Activated CD8-positive, alpha-beta T cell treated with anti-CD3 and anti-CD28 coated beads, Interleukin-2, amount 10 ng/mL, durations not matched to agents 7 days and 5 days (primary cell): ENCODE measurements around the gene PRDX4. TPM values are rescaled to one million over a fixed set of nuclear protein-coding genes. Genes with fewer than 3 reads are reported as not detected.

ENCODE experiments used
- ATAC-seq: fragments of 150-1000 bp; cut with Tn5 transposase; one replicate; pipeline ENCODE4 v1.10.0; 2021; ENCODE audit warnings: moderate library complexity
- CTCF ChIA-PET: fragments of 350-600 bp; sonication (Branson Sonifier 250); formaldehyde crosslinking; loops from one replicate; lab custom pipeline; 2021; ENCODE audit warnings: antibody characterized with exemption; lab: Charles Lee
- POLR2A ChIA-PET: fragments of 350-600 bp; sonication (Branson Sonifier 250); formaldehyde crosslinking; loops from one replicate; lab custom pipeline; 2021; ENCODE audit warnings: antibody characterized with exemption; lab: Charles Lee
- DNase-seq: peaks from one replicate; pipeline ENCODE4 v3.0.0-alpha.2; 2020
- H3K27ac Mint-ChIP-seq: one replicate; pipeline ENCODE4 v1.8.0; 2021; ENCODE audit warnings: mild to moderate bottlenecking, mixed read lengths
- H3K27me3 Mint-ChIP-seq: one replicate; pipeline ENCODE4 v1.8.0; 2021; ENCODE audit warnings: low read depth, mixed read lengths
- H3K36me3 Mint-ChIP-seq: one replicate; pipeline ENCODE4 v1.8.0; 2021; ENCODE audit warnings: low read depth, mixed read lengths
- H3K4me1 Mint-ChIP-seq: one replicate; pipeline ENCODE4 v1.8.0; 2021; ENCODE audit warnings: low read depth, mixed read lengths
- H3K4me3 Mint-ChIP-seq: one replicate; pipeline ENCODE4 v1.8.0; 2021; ENCODE audit warnings: mild to moderate bottlenecking, mixed read lengths
- H3K9me3 Mint-ChIP-seq: one replicate; pipeline ENCODE4 v1.8.0; 2022; ENCODE audit warnings: mixed read lengths; ENCODE audit not compliant: insufficient read depth
- total RNA-seq, 2 experiments: library from RNA; stranded (reverse); gene quantifications; one replicate each; pipeline ENCODE4 v1.2.3, GENCODE V29; 2021

The PRDX4 gene
- total RNA-seq = 10 to 100 TPM; 29.3 to 32.3 TPM

DNA sequence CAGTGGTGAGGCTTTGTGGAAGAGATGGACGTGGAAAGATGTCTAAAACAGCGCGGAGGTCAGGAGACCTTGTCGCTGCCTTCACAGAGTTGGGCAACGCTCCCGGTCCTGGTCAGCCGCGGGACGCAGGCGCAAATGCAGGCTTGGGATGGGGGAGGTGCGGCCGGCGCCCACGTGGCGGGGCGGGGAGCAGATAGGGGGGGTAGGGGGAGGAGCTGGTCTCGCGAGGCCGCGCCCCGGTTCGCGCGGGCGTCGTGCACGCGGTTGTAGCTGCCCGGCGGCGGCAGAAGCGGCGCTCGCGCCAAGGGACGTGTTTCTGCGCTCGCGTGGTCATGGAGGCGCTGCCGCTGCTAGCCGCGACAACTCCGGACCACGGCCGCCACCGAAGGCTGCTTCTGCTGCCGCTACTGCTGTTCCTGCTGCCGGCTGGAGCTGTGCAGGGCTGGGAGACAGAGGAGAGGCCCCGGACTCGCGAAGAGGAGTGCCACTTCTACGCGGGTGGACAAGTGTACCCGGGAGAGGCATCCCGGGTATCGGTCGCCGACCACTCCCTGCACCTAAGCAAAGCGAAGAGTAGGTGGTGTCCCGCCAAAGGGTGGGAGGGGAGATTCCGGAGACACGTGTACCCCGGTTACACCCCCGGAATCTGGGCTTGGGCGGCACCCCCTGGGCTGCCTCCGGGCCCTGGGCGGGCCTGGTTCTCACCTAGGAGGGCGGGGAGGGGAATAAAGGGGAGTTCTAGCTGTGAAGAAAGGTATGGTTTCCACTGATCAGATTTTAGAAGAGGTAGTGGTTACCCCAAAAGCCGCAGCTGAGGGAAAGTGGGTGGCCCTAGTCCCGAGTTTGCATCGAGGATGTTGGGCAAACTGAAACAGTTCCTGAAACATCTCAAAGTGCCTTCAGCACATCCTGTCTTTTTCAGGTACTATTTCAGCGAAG lies at the start of gene PRDX4:
Gene PRDX4, plus strand, starts transcription at position 255 of the 939 bp plus-strand sequence. Its CDS starts 78 bp downstream, at position 333.
- H3K4me1 Mint-ChIP-seq = peaks cover 23% of the 10 kb centered on the region
- no peaks in the 10 kb centered on the region for H3K27me3 Mint-ChIP-seq
- no peaks in the 10 kb centered on the region for H3K9me3 Mint-ChIP-seq
- ChIA-PET POLR2A (interaction anchor here (0.8 to 1.0 kb wide), 2 partner anchors 115 to 116 kb away, joined by 3 to 4 read pairs; partner anchors contain the start of gene SAT1), CTCF (interaction anchor here (1.8 kb wide), 1 partner anchor 234 kb away, joined by 8 read pairs; no protein-coding TSS in a partner anchor)
- H3K27ac Mint-ChIP-seq = peak within 1 kb of the TSS; percentile 92
- H3K4me3 Mint-ChIP-seq = peak within 1 kb of the TSS; percentile 83
- peak; percentile 81 for DNase-seq
- ATAC-seq = peak; percentile 86
- H3K36me3 Mint-ChIP-seq = peaks cover 4% of the 10 kb centered on the region

GRCh38 chrX:23621621-23622265 lies 45.5 kb upstream of the PRDX4 start:
- CTCF ChIA-PET = no interaction called here
- POLR2A ChIA-PET = no interaction called here
- H3K27ac Mint-ChIP-seq = no peak overlapping the region
- no peaks in the 10 kb centered on the region for H3K4me1 Mint-ChIP-seq
- H3K36me3 Mint-ChIP-seq = no peaks in the 10 kb centered on the region
- H3K9me3 Mint-ChIP-seq = no peaks in the 10 kb centered on the region
- H3K27me3 Mint-ChIP-seq = peaks cover 5% of the 10 kb centered on the region
- H3K4me3 Mint-ChIP-seq = no peak overlapping the region
- no peak for ATAC-seq
- no peak for DNase-seq

GRCh38 chrX:23623797-23624196 lies 43.5 kb upstream of the PRDX4 start:
- no peak overlapping the region for H3K4me3 Mint-ChIP-seq
- ChIA-PET CTCF (no interaction called here), POLR2A (no interaction called here)
- ATAC-seq (no peak), DNase-seq (no peak)
- no peaks in the 10 kb centered on the region for H3K4me1 Mint-ChIP-seq
- H3K27ac Mint-ChIP-seq = no peak overlapping the region
- H3K9me3 Mint-ChIP-seq = no peaks in the 10 kb centered on the region
- no peaks in the 10 kb centered on the region for H3K36me3 Mint-ChIP-seq
- H3K27me3 Mint-ChIP-seq = peaks cover 5% of the 10 kb centered on the region

DNA sequence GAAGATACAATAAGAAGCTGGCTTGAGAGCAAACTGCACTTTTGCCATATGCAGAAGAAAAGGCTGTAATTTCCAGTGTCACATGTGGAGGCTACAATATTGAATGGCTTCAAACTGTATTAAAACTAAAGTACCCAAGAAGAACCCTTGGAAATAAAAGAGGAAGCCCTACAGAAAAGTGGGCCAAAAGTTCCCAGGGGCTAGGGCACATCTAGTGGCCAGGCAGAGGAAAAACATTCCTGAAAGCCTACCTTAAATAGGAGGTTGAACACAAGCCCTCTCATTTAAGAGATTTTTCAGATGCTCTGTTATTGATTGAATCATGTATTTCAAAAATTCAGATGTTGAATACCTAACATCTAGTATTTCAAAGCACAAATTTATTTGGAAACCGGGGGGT lies 40.6 kb upstream of the PRDX4 start:
- H3K27me3 Mint-ChIP-seq = peaks cover 5% of the 10 kb centered on the region
- no peaks in the 10 kb centered on the region for H3K36me3 Mint-ChIP-seq
- no peaks in the 10 kb centered on the region for H3K9me3 Mint-ChIP-seq
- ChIA-PET POLR2A (no interaction called here), CTCF (no interaction called here)
- H3K4me1 Mint-ChIP-seq = no peaks in the 10 kb centered on the region
- ATAC-seq = no peak
- H3K4me3 Mint-ChIP-seq = no peak overlapping the region
- no peak overlapping the region for H3K27ac Mint-ChIP-seq
- no peak for DNase-seq

DNA sequence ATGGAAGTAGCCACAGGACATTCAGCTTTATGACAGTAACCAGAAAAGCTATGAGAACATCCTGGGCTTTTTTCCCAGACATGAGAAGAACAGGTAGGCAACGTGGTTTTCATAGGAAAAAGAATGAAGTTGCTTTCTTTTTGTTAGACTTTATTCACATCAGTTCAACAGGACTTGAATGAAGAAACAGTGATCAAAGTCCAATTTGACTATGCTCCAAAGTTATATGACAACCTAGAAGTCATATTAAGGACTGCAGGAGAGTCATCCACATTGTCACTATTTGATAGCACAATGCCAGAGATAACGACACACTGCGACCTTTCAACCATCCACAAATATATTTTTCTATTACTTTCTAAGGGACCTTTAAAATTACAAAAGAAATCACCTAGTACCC lies 39.2 kb upstream of the PRDX4 start:
- ChIA-PET POLR2A (no interaction called here), CTCF (no interaction called here)
- Mint-ChIP-seq H3K27me3 (peaks cover 5% of the 10 kb centered on the region), H3K27ac (no peak overlapping the region), H3K4me3 (no peak overlapping the region), H3K9me3 (no peaks in the 10 kb centered on the region), H3K4me1 (no peaks in the 10 kb centered on the region), H3K36me3 (no peaks in the 10 kb centered on the region)
- no peak for ATAC-seq
- no peak for DNase-seq

GRCh38 chrX:23631136-23631535 lies 36.2 kb upstream of the PRDX4 start:
- Mint-ChIP-seq H3K27me3 (no peaks in the 10 kb centered on the region), H3K4me1 (no peaks in the 10 kb centered on the region), H3K9me3 (no peaks in the 10 kb centered on the region), H3K4me3 (no peak overlapping the region), H3K27ac (no peak overlapping the region), H3K36me3 (no peaks in the 10 kb centered on the region)
- ATAC-seq (no peak), DNase-seq (no peak)
- CTCF ChIA-PET = no interaction called here
- POLR2A ChIA-PET = no interaction called here

- Mint-ChIP-seq H3K4me3 (no peak overlapping the region), H3K36me3 (no peaks in the 10 kb centered on the region), H3K9me3 (no peaks in the 10 kb centered on the region), H3K27me3 (peaks cover 3% of the 10 kb centered on the region), H3K27ac (no peak overlapping the region), H3K4me1 (no peaks in the 10 kb centered on the region)
- CTCF ChIA-PET = interaction anchor here (2.6 kb wide), 1 partner anchor 268 kb away, joined by 5 read pairs; no protein-coding TSS in a partner anchor
- no peak for DNase-seq
- POLR2A ChIA-PET = no interaction called here
- ATAC-seq = no peak
Observed at GRCh38 chrX:23633834-23634580, 33.3 kb upstream of the PRDX4 start.

DNA sequence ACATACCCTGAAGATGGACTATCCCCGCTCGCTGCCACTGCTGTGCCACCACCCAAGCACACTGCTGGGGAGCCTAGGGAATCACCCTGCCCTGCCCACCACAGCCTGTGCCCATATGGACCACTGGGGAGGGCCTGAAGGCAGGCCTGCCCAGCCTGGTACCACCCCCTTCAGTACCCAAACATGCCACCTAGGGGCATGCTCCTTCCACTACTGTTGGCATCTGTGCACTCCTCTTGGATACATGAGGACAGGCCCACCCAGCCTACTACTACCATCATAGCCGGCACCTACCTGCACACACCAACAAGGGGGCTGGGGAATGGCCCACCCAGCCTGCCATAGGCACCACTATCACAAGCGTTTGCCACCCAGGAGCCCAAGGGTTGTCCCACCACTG lies 30.1 kb upstream of the PRDX4 start:
- no peak overlapping the region for H3K4me3 Mint-ChIP-seq
- no peaks in the 10 kb centered on the region for H3K4me1 Mint-ChIP-seq
- DNase-seq (no peak), ATAC-seq (no peak)
- H3K27ac Mint-ChIP-seq = no peak overlapping the region
- POLR2A ChIA-PET = no interaction called here
- no peaks in the 10 kb centered on the region for H3K36me3 Mint-ChIP-seq
- CTCF ChIA-PET = no interaction called here
- no peaks in the 10 kb centered on the region for H3K9me3 Mint-ChIP-seq
- peaks cover 12% of the 10 kb centered on the region for H3K27me3 Mint-ChIP-seq

DNA sequence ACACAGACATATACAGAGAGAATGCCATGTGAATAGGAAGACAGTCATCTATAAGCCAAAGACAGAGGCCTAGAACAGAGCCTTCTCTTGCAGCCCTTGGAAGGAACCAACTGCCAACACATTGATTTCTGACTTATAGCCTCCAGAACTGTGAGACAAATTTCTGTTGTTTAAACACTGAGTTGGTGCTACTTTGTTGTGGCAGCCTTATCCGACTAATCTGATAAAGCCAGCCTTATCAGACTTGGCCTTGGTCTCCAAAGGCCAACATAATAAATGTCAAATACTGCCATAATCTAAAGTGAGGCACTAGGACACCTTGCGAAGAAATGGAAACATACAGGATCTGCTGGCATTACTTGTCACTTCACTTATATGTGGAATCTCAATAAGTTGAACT lies 24.3 kb upstream of the PRDX4 start:
- DNase-seq (no peak), ATAC-seq (no peak)
- Mint-ChIP-seq H3K4me3 (no peak overlapping the region), H3K9me3 (no peaks in the 10 kb centered on the region), H3K27ac (no peak overlapping the region), H3K36me3 (no peaks in the 10 kb centered on the region), H3K4me1 (no peaks in the 10 kb centered on the region), H3K27me3 (peaks cover 17% of the 10 kb centered on the region)
- ChIA-PET CTCF (no interaction called here), POLR2A (no interaction called here)

GRCh38 chrX:23644744-23645143 lies 22.5 kb upstream of the PRDX4 start:
- no peak for DNase-seq
- Mint-ChIP-seq H3K36me3 (no peaks in the 10 kb centered on the region), H3K4me3 (no peak overlapping the region), H3K9me3 (no peaks in the 10 kb centered on the region), H3K27ac (no peak overlapping the region), H3K27me3 (peaks cover 12% of the 10 kb centered on the region), H3K4me1 (no peaks in the 10 kb centered on the region)
- no peak for ATAC-seq
- CTCF ChIA-PET = no interaction called here
- POLR2A ChIA-PET = no interaction called here

- ChIA-PET CTCF (no interaction called here), POLR2A (no interaction called here)
Observed at GRCh38 chrX:23656091-23656490, 11.2 kb upstream of the PRDX4 start.

More at GRCh38 chrX:23656091-23656490, 11.2 kb upstream of the PRDX4 start:
- DNase-seq (no peak), ATAC-seq (no peak)
- peaks cover 2% of the 10 kb centered on the region for H3K4me1 Mint-ChIP-seq
- H3K27me3 Mint-ChIP-seq = no peaks in the 10 kb centered on the region
- no peak overlapping the region for H3K27ac Mint-ChIP-seq
- no peaks in the 10 kb centered on the region for H3K9me3 Mint-ChIP-seq
- no peak overlapping the region for H3K4me3 Mint-ChIP-seq
- no peaks in the 10 kb centered on the region for H3K36me3 Mint-ChIP-seq
